HepG2 (cell line): ENCODE results near the gene PPP1R8.

Source experiments
- BHLHE40 ChIP-seq: IDR thresholded peaks from 2 replicates; pipeline ENCODE4 v1.6.1; 2011; ENCODE audit warnings: low read length, improper control_type of control experiment
- HDAC1 ChIP-seq: sonication (generic); formaldehyde crosslinking; IDR thresholded peaks from 2 replicates; pipeline ENCODE4 v1.5.1; 2020; ENCODE audit warnings: mild to moderate bottlenecking, missing genetic modification reagents
- NR3C1 ChIP-seq: sonication (generic); formaldehyde crosslinking; IDR thresholded peaks from 2 replicates; pipeline ENCODE4 v1.4.0; 2020; ENCODE audit warnings: missing genetic modification reagents
- ZFP37 ChIP-seq: sonication (generic); formaldehyde crosslinking; IDR thresholded peaks from 2 replicates; pipeline ENCODE4 v1.4.0; 2020; ENCODE audit warnings: missing genetic modification reagents, borderline replicate concordance
- ZMYM2 ChIP-seq: sonication (generic); formaldehyde crosslinking; IDR thresholded peaks from 2 replicates; pipeline ENCODE4 v1.8.0; 2022; ENCODE audit warnings: mild to moderate bottlenecking, missing genetic modification reagents

DNA sequence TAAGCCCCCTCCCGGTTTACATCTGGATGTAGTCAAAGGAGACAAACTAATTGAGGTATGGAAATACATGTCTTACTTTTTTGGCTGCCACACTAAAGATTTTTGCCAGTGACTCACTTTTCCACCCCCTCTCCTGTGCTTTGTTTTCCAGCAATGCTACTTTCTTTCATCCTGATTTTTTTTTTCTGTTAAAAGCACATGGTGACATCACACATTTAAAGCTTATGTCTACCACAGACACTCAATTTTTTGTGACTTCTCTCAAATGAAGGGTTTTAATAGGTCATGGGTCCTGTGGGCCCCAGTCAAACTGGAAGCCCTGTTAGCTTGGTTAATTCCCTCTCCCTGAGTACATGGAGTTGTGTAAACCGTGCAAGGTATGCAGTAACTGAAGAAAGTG, 2.2 kb downstream of the PPP1R8 start:
- TF ChIP-seq BHLHE40 (no peak), NR3C1 (CRISPR knock-in tag) (no peak), HDAC1 (CRISPR knock-in tag) (no peak), ZMYM2 (CRISPR knock-in tag) (no peak), ZFP37 (CRISPR knock-in tag) (no peak)
